GM23338 (cell line): ENCODE results near the gene ADTRP. TPM values are rescaled to one million over a fixed set of nuclear protein-coding genes. Genes with fewer than 3 reads are reported as not detected.

Experiments
- ATAC-seq: fragments of 200-7000 bp; cut with Tn5 transposase; 3 replicates; pipeline ENCODE4 v1.9.1; 2020
- DNase-seq: peaks from one replicate; pipeline ENCODE4 v3.0.0-alpha.2; 2015; ENCODE audit warnings: low spot score
- H2AFZ ChIP-seq: fragments of 200-600 bp; sonication (generic); 2 replicates; pipeline ENCODE4 v1.8.0; 2016; ENCODE audit warnings: antibody characterized with exemption, mild to moderate bottlenecking, moderate library complexity
- H3F3A ChIP-seq: fragments of 200-600 bp; sonication (generic); replicated peaks from 2 replicates; pipeline ENCODE4 v1.8.0; 2017; ENCODE audit warnings: antibody characterized with exemption, mixed run types, low read depth
- H3K27ac ChIP-seq: fragments of 200-600 bp; sonication (generic); 2 replicates; pipeline ENCODE4 v1.6.1; 2016; ENCODE audit warnings: low read depth
- H3K27me3 ChIP-seq: fragments of 200-600 bp; sonication (generic); 2 replicates; pipeline ENCODE4 v1.8.0; 2016; ENCODE audit warnings: mild to moderate bottlenecking, mixed run types, moderate library complexity; ENCODE audit not compliant: insufficient read depth
- H3K36me3 ChIP-seq: fragments of 200-600 bp; sonication (generic); 2 replicates; pipeline ENCODE4 v1.8.0; 2016; ENCODE audit warnings: mild to moderate bottlenecking; ENCODE audit not compliant: insufficient read depth
- H3K4me1 ChIP-seq: fragments of 200-600 bp; sonication (generic); 2 replicates; pipeline ENCODE4 v1.8.0; 2016; ENCODE audit warnings: mild to moderate bottlenecking, moderate library complexity; ENCODE audit not compliant: insufficient read depth
- H3K4me2 ChIP-seq: fragments of 200-600 bp; sonication (generic); 2 replicates; pipeline ENCODE4 v1.7.1; 2017; ENCODE audit warnings: mixed run types
- H3K4me3 ChIP-seq: fragments of 200-600 bp; sonication (generic); 2 replicates; pipeline ENCODE4 v1.6.1; 2016; ENCODE audit warnings: mixed run types
- H3K79me2 ChIP-seq: fragments of 200-600 bp; sonication (generic); replicated peaks from 2 replicates; pipeline ENCODE4 v1.8.0; 2017; ENCODE audit warnings: mild to moderate bottlenecking; ENCODE audit not compliant: insufficient read depth
- H3K9me2 ChIP-seq: fragments of 200-600 bp; sonication (generic); 2 replicates; pipeline ENCODE4 v1.8.0; 2017; ENCODE audit not compliant: insufficient read depth
- H4K20me1 ChIP-seq: fragments of 200-600 bp; sonication (generic); replicated peaks from 2 replicates; pipeline ENCODE4 v1.8.0; 2017; ENCODE audit warnings: mild to moderate bottlenecking; ENCODE audit not compliant: insufficient read depth
- H3K27ac Mint-ChIP-seq: 2 replicates; pipeline ENCODE4 v1.8.0; 2020; ENCODE audit warnings: inconsistent platforms, mild to moderate bottlenecking, moderate library complexity, mixed read lengths
- H3K27me3 Mint-ChIP-seq: 3 replicates; pipeline ENCODE4 v1.8.0; 2022; ENCODE audit warnings: low read depth, mild to moderate bottlenecking, moderate library complexity, mixed read lengths, inconsistent platforms; ENCODE audit not compliant: insufficient read depth, poor library complexity
- H3K36me3 Mint-ChIP-seq: 3 replicates; pipeline ENCODE4 v1.8.0; 2021; ENCODE audit warnings: low read depth, mild to moderate bottlenecking, inconsistent platforms, moderate library complexity, mixed read lengths
- H3K4me1 Mint-ChIP-seq: 3 replicates; pipeline ENCODE4 v1.8.0; 2020; ENCODE audit warnings: mild to moderate bottlenecking, inconsistent platforms, mixed read lengths
- H3K4me3 Mint-ChIP-seq: 3 replicates; pipeline ENCODE4 v1.8.0; 2021; ENCODE audit warnings: moderate library complexity, mild to moderate bottlenecking, inconsistent platforms, mixed read lengths
- H3K9me3 Mint-ChIP-seq: 3 replicates; pipeline ENCODE4 v1.8.0; 2020; ENCODE audit warnings: moderate library complexity, mild to moderate bottlenecking, inconsistent platforms, mixed read lengths
- CTCF ChIP-seq, 2 experiments: fragments of 200-600 bp in 1 of 2; sonication (generic) in 1 of 2; conservative IDR thresholded peaks; 2 replicates each; pipeline versions ENCODE4 v1.5.1 to v1.6.1; 2016 to 2017; ENCODE audit warnings: antibody characterized with exemption in 2 of 2, low read depth in 2 of 2, mild to moderate bottlenecking in 2 of 2, moderate library complexity in 1 of 2
- EZH2 ChIP-seq: fragments of 200-600 bp; sonication (generic); IDR thresholded peaks from one replicate; pipeline ENCODE4 v1.8.0; 2017; ENCODE audit warnings: antibody characterized with exemption, mild to moderate bottlenecking, low read depth; ENCODE audit not compliant: unreplicated experiment
- EZH2phosphoT487 ChIP-seq: fragments of 200-600 bp; sonication (generic); IDR thresholded peaks from one replicate; pipeline ENCODE4 v1.8.1; 2018; ENCODE audit warnings: antibody characterized with exemption; ENCODE audit not compliant: unreplicated experiment
- JUNB ChIP-seq: IDR thresholded peaks from one replicate; pipeline ENCODE4 v1.6.1; 2016; ENCODE audit warnings: antibody characterized with exemption; ENCODE audit not compliant: unreplicated experiment
- STAT1 ChIP-seq: IDR thresholded peaks from one replicate; pipeline ENCODE4 v1.6.1; 2016; ENCODE audit warnings: antibody characterized with exemption; ENCODE audit not compliant: unreplicated experiment
- ZNF114 ChIP-seq: fragments of 250-450 bp; sonication (Bioruptor Pico); IDR thresholded peaks from 2 replicates; pipeline ENCODE4 v1.5.0; 2020; ENCODE audit warnings: mild to moderate bottlenecking, moderate library complexity
- ZNF331 ChIP-seq: fragments of 250-450 bp; sonication (Bioruptor Pico); IDR thresholded peaks from 2 replicates; pipeline ENCODE4 v1.5.0; 2020; ENCODE audit warnings: low read depth, mild to moderate bottlenecking, moderate library complexity
- ZNF462 ChIP-seq: fragments of 250-450 bp; sonication (Bioruptor Pico); IDR thresholded peaks from 2 replicates; pipeline ENCODE4 v1.5.0; 2020; ENCODE audit warnings: mild to moderate bottlenecking, moderate library complexity
- polyA plus RNA-seq: library from polyadenylated mRNA; unstranded; fragments of >200 nt; fragmentation: Nextera tagmentation; extraction: Ambion mirVana; gene quantifications from 2 replicates; pipeline ENCODE4 v1.2.1, GENCODE V29; 2016
- total RNA-seq: library from RNA; depleted of rRNA; stranded (reverse); fragments of >200 nt; shearing (Covaris generic); gene quantifications from 2 replicates; pipeline ENCODE4 v1.2.3, GENCODE V29; 2014

Gene ADTRP
- total and polyA plus RNA-seq, 2 experiments from 2014 or later = not detected

- Mint-ChIP-seq H3K9me3 (no peaks in the 10 kb centered on the region), H3K27ac (no peak overlapping the region), H3K4me1 (peaks cover 54% of the 10 kb centered on the region), H3K4me3 (no peak overlapping the region), H3K36me3 (no peaks in the 10 kb centered on the region), H3K27me3 (peaks cover 15% of the 10 kb centered on the region)
- Histone ChIP-seq H3K4me2 (no peak overlapping the region), H2AFZ (no peak overlapping the region), H3K36me3 (no peaks in the 10 kb centered on the region), H3K4me1 (peaks cover 34% of the 10 kb centered on the region), H3K27ac (no peak overlapping the region), H3K79me2 (no peaks in the 10 kb centered on the region), H3F3A (no peaks in the 10 kb centered on the region), H4K20me1 (no peaks in the 10 kb centered on the region), H3K9me2 (0 out of 2 replicates have a peak, but pooled peaks cover 10% of the 10 kb centered on the region), H3K4me3 (no peak overlapping the region), H3K27me3 (no peaks in the 10 kb centered on the region)
- ATAC-seq (no peak), DNase-seq (no peak)
- TF ChIP-seq EZH2 = no peak
- TF ChIP-seq EZH2phosphoT487 = no peak
- no peak for TF ChIP-seq CTCF (conservative IDR thresholded peaks at IDR 0.05; ENCODE audit: low read depth in 2 of 2)
- no peak for TF ChIP-seq STAT1
- no peak for TF ChIP-seq JUNB
- TF ChIP-seq ZNF331 (CRISPR knock-in tag) = no peak
- TF ChIP-seq ZNF114 (CRISPR knock-in tag) = no peak
Measured at GRCh38 chr6:11769244-11769643, 9.4 kb downstream of the ADTRP start.

GRCh38 chr6:11767978-11768756 is 10.4 kb downstream of the ADTRP start:
- Histone ChIP-seq H3K9me2 (0 out of 2 replicates have a peak, but pooled peaks cover 10% of the 10 kb centered on the region), H3K4me2 (no peak overlapping the region), H2AFZ (no peak overlapping the region), H4K20me1 (no peaks in the 10 kb centered on the region), H3K27ac (no peak overlapping the region), H3K4me1 (peaks cover 34% of the 10 kb centered on the region), H3F3A (no peaks in the 10 kb centered on the region), H3K36me3 (no peaks in the 10 kb centered on the region), H3K79me2 (no peaks in the 10 kb centered on the region), H3K4me3 (no peak overlapping the region), H3K27me3 (no peaks in the 10 kb centered on the region)
- no peak for TF ChIP-seq ZNF462
- no peak for TF ChIP-seq JUNB
- no peak for TF ChIP-seq ZNF114 (CRISPR knock-in tag)
- no peak for TF ChIP-seq EZH2phosphoT487
- H3K9me3 Mint-ChIP-seq = no peaks in the 10 kb centered on the region
- DNase-seq (no peak), ATAC-seq (no peak)
- peaks cover 55% of the 10 kb centered on the region for H3K4me1 Mint-ChIP-seq
- H3K27ac Mint-ChIP-seq = no peak overlapping the region
- H3K36me3 Mint-ChIP-seq = no peaks in the 10 kb centered on the region
- H3K27me3 Mint-ChIP-seq = peaks cover 15% of the 10 kb centered on the region
- no peak overlapping the region for H3K4me3 Mint-ChIP-seq
